GM21529 (cell line): ENCODE data around the gene HOMER2.
A peak's percentile ranks its signal among the peaks of the same experiment; 100 is the strongest.
"Not testable (repeated sequence)": the region's sequence is repeated elsewhere in the genome, so short reads cannot be mapped to it uniquely, and the experiment has no call there.

Source experiments
- ATAC-seq: cut with Tn5 transposase; IDR thresholded peaks from one replicate; pipeline ENCODE4 v1.9.1; 2021; ENCODE audit not compliant: unreplicated experiment

The HOMER2 gene

DNA sequence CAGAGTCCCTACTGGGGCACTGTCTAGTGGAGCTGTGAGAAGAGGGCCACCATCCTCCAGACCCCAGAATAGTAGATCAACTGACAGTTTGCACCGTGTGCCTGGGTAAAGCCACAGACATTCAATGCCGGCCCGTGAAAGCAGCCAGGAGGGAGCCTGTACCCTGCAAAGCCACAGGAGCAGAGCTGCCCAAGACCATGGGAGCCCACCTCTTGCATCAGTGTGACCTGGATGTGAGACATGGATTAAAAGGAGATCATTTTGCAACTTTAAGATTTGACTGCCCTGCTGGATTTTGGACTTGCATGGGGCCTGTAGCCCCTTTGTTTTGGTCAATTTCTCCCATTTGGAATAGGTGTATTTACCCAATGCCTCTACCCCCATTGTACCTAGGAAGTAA lies 86.5 kb downstream of the HOMER2 start:
- ATAC-seq, result not testable (repeated sequence)

DNA sequence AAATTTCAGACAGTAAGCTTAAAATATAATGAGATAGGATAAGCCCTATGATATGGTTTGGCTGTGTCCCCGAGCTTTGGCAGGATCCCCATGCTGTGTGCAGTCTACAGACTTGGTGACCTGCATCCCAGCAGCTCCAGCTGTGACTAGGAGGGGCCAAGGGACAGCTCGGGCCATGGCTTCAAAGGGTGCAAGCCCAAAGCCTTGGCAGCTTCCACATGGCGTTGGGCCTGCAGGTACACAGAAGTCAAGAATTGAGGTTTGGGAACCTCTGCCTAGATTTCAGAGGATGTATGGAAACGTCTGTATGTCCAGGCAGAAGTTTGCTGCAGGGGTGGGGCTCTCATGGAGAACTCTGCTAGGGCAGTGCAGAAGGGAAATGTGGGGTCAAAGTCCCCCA lies 86.9 kb downstream of the HOMER2 start:
- not testable (repeated sequence) for ATAC-seq

DNA sequence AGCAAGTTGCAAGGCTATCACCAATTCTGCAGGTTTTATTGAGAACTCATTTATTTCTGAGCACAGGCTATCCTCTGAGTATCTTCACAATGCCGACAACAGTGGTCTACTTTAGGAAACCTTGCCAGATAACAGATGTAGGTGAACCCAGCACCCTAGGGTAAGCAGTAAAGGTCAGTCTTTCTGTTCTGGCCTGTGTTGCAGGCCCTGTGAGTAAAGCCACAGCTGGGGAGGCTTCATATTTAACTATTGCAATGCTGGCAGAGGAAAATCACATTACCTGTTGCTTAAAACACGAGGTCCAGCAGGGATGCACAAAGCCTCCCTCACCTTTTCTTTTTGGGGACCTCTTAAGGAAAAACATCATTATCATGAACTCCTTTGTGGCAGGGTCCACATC lies 87.6 kb downstream of the HOMER2 start:
- ATAC-seq, result no peak

DNA sequence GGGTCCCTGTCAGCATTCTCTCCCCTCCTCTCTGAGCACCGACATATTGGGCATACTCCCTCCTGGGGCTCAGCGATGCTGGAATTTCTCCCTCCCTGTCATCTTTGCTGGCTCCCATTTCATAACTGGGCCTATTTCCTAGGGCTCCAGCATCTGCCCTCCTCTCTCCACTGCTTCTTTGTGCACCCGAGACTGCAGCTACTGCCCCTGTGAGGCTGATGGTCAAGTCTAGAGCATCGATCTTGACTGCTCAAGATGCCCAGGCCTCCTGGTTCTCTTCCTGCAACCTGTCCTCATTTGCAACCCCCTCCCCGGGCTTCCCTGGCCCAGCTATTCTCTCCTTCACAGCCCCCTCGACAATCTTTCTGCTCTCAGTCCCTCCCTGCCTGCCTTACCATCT lies 89.6 kb downstream of the HOMER2 start:
- ATAC-seq, result no peak

DNA sequence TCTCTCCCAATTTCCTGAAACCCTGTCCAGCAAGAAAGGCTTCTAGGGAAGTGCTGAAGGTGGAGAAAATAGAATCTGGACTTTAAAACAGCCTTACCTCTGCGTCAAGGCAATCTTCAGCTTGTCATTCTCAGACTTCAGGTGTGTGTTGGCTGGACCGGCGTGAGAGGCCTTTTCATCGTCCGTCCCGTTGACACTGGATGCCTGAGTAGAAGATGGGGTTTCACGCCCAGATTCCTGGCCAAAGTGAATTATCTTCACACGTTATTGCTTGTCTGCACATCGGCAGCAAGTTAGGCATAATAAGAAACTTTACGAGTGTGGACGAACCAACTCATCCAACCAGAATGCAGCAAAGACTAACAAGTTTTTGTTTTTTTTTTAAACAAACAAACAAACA lies 93.6 kb downstream of the HOMER2 start:
- no peak for ATAC-seq

DNA sequence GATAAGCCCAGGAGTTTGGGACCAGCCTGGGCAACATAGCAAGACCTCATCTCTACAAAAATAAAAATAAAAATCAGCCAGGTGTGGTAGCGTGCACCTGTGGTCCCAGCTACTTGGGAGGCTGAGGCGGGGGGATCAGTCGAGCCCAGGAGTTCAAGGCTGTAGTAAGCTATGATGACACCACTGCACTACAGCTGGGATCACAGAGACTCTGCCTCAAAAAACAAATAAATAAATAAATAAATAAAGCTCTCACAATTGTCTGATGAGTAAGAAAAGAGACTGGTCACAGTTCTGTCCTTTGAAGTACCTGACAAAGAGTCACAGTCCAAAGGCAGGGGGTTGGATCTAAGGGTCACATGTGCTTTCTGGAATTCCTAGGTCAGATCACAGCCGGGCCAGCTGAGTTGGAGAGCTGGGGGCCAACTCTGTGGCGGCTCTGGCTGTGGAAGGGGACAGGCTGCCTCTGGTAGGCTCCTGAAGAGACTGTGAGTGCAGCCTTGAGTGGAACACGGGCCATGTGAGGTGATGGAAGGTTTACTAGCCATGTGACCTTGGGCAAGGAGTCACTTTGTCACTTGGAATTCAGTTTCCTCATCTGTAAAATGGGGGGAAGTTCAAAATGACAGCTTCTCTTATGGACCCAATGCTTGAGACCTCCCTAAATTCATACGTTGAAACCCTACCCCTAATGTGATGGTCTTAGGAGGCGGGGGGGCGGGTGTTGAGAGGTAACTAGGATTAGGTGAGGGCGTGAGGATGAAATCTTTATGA lies 95.9 kb downstream of the HOMER2 start:
- ATAC-seq, result no peak

DNA sequence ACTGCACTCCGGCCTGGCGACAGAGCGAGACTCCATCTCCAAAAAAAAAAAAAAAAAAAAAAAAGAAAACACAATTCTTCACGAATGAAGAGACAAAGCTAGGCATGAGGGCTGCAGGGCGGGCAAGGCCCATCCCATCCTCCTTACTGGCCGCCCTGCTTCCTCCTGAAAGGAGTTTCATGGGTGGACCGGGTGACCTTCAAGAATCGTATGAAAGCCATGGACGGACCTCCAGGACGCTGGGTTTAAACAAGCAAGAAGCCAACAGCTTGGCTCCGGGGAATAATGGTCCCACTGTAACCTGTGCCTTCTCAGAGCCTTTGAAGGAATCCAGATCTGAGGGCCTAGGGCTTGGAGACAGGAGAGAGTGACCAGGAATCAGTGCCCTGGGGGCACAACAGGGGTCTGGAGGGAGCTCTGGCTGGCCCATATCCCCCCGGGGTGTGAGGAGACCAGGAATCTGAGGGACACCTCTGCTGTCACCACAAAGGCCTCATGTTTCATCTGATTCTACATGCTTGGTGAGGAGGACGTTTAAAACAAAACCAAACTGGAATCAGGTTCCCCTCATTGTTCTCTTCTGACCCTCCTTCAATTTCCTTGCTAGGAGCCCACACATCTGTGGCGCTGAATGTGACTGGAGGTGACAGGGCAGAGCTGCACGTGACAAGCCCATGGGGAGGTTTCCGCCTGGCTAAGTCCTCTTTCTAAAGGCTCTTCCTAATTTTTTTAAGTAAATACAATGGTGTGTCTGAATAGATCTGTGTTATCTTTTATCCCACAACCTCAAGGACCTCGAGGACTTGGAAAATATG lies 97.0 kb downstream of the HOMER2 start:
- no peak for ATAC-seq

DNA sequence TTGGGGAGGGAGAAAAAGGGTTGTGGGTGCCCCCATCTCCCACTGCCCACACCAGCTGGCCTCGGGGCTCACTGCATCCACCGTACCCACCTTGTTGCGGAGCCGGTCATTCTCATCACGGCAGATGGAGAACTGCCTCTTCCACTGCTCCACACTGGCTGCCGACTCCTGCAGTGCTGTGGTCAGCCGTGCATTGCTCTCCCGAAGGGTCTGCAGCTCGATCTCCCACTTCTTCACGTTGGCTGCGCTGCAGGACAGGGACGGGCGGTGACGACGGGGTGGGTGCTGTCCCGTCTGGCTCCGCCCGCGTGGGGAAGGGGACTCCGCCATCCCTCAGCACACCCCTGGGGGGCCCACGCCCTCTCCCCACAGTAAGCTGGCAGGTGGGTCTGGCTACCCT lies 98.0 kb downstream of the HOMER2 start:
- ATAC-seq, result no peak

DNA sequence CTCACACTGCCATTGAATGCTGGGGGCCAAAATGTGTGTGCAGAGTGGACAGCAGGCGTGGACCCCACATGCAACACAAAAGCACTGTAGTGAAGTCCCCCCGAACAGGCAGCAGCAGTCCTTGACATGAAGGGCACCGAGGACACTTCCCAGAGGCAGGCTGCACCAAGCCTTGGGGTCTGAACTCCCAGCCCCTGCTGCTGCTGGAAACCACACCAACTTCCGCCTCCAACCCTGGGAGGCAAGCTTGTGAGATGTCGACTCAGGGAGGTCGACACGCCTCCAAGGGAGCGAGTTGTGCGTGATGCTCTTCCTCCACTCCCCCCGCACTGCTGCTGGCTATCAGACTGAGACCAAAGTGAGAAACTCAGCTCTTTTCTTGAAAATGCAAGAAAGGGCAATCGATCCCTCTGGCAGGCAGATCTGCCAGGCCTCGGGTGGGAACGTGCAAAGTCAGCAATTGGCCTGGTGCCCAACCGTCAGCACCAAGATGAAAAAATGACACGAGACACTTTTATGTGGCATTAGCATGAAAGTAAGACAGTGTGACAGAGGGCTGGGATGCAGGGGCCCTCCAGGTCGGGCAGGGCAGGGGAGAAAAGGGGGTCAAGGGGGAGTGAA lies 99.5 kb downstream of the HOMER2 start:
- ATAC-seq, result no peak

DNA sequence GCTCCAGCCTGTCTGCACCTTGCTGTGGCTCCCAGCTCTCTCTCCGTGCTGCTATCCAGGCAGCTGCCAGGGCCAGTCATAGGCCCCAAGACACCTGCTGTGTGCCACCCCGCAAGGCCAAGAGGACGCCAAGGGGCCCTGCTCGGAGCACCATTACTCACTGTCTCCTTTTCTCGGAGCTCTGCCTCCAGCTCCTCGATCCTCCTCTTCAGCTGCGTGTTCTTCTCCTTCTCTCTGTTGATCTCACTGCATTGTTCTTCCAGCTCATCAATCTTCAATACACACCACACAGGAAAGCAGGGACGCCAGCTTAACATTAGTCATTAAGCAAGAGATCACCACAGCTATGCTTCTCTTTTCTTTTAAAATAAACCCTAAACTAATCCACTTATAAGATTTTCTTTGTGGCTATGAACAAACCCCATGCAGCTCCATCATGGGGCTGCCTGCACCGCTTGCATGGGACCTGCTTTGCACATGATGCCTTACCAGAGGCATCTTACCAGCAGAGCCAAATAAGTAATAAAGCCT lies 100.5 kb downstream of the HOMER2 start:
- ATAC-seq, result no peak

DNA sequence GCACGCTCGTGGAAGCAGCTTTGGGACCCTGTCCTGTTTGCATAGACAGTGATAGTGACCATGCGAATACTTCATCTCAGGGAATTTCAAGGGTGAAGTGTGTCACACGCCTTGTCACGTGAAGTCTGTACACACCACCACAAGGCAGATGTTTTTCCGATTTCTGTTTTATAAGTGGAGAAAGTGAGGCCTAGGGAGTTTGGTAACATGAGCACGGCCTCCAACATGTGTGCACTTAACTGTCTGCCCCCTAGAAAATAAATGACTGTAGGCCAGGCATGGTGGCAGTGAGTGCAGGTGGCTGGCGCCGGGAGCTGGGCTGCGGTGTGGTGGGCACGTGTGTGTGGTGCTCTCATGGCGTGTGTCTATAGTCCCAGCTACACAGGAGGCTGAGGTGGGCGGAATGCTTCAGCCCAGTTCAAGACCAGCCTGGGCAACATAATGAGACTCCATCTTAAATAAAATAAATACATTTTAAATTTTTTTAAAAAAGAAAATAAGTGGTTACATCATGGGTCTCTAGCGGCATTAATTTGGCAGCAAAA lies 101.1 kb downstream of the HOMER2 start:
- no peak for ATAC-seq

DNA sequence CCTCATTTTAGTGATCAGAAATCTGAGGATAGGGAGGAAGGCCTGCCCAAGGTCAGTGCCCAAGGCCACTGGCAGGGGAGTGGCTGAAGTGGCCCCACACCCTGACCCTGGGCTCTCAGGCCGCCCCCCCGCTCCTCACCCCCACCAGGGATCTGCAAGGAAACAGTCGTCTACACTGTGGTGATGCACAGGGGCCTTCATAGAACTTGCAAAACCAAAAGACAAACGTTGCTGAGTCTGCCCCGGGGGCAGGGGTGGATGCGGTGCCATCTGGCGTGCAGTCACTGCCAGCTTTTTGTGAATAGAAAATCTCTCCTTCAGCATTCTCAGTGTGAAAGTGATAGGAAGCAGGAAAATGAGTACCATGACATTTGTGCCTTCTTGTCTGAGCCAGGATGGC lies 101.8 kb downstream of the HOMER2 start:
- ATAC-seq, result no peak

DNA sequence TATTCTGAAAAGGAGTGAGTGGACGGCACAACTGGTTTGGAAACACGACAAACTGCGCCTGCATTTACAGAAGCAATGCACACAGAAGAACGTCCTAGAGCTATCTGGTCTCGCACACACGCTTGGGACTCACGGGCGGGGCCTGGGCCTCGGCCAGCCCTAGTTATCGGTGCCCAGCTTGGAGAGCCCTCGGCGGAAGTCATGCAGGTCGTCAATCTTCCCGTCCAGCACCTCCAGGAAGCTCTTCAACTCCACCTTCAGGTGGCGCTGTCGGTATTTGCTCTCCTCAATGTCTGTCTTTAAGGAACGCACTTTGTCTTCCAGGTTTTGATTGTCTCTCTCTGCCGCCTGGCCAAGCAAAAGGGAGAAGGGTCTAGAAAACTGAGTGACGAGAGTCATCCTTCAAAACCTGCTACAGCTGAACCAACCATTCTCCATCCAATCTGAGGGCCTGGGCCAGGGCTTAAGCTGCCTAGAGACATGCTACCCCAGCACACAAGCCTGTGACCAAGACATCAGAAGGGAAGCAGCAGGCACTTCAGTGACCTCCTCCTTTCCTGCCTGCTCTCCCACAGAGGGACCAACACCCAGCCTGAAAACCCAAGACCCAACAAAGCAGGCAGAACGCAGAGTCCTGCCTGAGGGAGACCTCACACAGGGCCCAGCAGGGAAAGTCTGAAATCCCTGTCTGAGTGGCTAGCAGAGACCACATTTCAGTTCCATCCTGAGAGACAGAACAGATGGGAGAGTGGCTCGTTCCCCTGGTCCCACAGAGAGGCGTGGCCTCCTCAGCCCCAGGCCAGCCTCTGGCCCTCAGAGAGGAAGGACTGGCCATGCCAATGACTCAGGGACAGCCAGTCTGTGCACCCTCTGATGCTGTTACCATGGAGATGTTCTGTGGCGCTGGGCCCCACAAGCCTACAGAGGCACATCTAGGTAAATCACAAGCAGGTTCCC lies 102.7 kb downstream of the HOMER2 start:
- ATAC-seq, result peak; percentile 71

DNA sequence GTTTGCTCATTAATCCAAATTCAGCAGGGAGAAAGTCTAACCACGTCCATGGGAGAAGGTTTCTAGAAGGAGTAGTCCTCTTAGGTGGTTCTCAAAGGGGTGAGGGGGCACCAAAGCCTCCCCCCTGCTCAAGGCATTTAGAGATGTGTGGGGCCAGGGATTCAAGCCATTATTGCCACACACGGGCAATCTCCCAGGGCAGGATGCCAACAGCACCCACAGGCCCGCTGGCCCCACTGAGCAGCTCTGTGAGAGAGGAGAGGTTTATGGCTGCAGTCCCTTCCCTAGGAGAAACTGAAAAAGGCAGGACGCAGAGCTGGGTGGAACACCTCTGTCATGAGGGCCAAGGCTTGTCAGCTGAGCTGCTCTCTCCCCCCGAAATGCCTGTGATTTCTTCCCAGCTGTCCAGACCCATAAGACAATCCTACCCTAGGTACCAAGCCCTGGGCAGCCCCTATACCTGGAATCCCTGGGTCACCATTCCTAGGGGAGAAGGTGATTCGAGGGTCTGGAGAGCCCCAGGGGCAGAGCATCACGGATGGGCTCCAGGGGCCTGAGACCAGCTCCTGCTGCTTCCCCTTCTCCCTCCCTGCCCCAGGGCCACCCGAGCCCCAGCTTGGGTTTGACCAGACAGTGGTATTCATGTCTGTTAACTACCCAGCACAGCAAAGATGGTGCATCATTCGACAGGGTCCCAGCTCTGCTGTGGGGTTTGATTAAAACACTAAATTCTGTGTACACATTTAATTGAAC lies 104.1 kb downstream of the HOMER2 start:
- no peak for ATAC-seq

DNA sequence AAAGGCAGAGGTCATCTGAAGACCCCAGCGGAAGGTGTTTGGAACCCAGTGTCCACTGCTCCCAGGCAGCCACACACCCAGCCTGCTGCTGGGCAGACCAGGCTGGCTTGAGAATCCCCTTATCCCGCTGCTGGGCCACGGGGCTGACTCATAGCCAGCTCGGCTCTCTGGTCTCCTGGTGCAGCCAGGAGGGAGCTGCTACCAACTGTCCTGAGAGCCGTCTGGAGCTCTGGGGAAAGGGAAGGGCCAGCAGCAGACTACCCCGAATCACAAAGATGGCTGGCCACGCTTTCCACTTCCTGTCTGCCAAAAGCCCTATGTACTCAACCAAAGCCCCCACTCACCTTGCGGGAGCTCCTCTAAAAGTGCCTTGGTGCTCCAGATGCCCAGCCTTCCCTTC lies 104.8 kb downstream of the HOMER2 start:
- ATAC-seq, result no peak

DNA sequence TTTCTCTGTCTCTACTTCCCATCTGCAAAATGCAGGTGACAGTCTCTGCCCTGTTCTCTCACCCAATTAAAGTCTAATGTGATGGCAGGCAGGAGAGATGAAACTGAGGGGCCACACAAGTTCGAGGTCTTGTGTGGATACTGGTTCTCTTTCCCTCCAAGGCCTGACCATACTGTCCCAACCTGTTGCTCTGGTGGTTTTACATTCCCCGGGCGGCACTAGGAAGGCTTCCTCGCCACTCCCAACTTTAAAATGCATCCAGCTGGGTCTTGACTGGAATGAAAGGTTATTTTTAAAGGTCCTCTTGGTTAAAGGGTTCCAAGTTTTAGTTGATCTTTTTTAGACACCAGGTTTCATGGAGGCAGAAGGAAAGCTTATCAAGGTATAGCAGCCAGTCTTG lies 105.9 kb downstream of the HOMER2 start:
- no peak for ATAC-seq

DNA sequence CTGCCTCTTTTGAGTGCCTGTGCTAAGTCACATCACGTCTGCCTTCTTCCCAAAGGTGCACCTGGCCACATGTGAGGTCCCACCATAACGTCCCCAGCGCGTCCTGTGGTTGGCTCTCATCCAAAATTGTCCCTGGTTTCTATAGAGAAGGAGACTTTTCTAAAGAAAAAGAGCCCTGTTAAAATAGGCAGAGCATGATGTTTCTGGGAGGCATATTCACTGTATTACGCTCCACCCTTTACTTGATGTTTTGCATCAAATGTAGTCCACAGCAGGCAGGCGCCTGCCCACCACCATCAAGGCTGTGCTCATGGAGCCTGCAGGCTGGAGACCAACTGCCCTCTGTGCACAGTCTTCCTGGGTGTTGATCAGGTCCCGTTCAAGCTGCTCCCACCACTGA lies 106.8 kb downstream of the HOMER2 start:
- ATAC-seq, result no peak

DNA sequence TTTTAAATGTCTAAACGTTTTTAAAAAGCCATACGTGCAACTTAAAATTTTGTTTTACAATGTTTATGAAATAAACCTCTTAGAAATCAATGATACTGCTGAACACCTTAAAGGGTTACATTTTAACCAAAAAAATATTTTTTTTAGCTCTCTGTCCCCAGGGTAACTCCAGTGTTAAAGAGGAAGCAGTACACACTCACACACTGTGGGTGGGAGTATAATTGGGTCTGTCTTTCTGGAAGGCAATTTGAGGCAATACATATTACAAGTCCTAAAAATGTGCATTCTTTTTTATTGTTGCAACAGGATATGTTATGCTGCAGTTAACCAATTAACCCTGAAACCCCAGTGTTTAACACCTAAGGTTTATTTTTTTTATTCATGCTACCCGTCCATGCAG lies 109.0 kb downstream of the HOMER2 start:
- ATAC-seq, result no peak

DNA sequence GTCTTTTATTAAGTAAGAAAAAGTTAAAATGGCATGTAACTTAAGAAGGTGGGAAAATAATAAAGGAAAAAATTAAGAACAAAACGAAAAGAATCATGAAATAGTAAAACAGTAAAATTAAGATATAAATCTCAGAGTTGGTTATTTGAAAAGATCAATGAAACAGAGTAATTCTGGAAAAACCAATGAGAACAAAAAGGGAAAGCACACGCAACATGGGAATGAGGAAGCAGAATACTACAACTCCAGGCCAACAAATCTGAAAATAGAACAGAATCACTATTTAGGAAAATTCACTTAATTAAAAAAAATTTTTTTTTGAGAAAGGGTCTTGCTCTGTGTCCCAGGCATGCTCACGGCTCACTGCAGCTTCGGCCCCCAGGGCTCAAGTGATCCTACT lies 112.4 kb downstream of the HOMER2 start:
- no peak for ATAC-seq

DNA sequence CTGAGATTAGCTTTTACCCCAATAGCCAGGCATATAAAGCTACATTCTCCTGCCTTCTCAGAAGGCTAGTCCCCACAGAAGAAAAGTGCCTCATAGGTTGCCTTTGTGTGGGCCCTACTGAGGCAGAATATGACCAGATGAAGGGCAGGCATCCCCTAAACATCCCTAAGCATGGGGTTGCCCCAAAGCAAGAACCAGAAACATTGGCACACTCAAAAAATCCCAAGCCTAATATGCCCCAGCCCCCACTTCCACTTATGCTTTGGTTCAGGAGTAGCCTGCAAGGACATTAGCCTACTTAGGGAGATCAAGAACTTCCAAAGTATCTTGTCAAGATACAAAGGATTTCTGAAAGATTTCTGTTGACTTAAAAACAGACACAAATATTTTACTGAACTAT lies 113.4 kb downstream of the HOMER2 start:
- ATAC-seq, result no peak
